ENCODE results near the gene DAPK1.

DNA sequence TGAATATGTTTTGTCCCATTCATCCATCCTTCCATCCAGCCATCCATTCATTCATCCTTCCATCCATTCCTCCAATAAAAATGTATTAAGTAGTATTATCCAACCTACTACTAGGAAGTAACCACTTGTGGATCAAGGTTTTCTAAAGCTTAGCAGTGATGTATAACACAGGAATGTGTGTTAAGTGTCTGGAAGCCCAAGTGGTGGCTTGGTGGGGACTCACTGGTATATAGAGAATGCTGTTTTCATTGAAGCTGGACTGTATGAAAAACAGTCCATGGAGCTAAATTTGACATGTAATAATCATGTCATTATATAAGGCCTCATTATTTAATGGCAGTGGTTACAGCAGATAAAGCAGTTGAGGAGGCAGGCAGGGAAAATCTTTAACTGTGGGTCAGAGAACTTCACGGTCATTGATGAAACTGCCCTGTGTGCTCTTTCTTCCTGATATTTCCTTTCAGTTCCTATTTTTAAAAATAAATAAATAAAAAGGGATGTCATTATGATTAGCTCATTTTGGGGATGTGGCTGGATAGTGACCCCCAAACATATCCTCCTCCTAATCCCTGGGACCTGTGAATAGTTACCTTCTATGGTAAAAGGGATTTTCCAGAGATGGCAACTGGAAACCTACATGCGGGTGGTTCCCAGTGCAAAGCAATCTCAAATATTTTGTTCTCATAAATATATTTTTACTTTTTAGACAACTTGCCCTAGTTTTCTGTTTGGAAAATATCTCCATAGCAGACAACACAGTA is 82.3 kb downstream of the DAPK1 start:
- TF ChIP-seq, protein P1, sequence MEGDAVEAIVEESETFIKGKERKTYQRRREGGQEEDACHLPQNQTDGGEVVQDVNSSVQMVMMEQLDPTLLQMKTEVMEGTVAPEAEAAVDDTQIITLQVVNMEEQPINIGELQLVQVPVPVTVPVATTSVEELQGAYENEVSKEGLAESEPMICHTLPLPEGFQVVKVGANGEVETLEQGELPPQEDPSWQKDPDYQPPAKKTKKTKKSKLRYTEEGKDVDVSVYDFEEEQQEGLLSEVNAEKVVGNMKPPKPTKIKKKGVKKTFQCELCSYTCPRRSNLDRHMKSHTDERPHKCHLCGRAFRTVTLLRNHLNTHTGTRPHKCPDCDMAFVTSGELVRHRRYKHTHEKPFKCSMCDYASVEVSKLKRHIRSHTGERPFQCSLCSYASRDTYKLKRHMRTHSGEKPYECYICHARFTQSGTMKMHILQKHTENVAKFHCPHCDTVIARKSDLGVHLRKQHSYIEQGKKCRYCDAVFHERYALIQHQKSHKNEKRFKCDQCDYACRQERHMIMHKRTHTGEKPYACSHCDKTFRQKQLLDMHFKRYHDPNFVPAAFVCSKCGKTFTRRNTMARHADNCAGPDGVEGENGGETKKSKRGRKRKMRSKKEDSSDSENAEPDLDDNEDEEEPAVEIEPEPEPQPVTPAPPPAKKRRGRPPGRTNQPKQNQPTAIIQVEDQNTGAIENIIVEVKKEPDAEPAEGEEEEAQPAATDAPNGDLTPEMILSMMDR (IDR thresholded peaks at IDR 0.05; ENCODE audit: low read length), result no peak
- no peak for TF ChIP-seq EZH2 (IDR thresholded peaks at IDR 0.05; ENCODE audit: borderline replicate concordance, low read length)

Data from OCI-LY1 (cell line).